ENCODE results near the gene KRT74. TPM values are rescaled to one million over a fixed set of nuclear protein-coding genes. Genes with fewer than 3 reads are reported as not detected.

The KRT74 gene
- total RNA-seq (2021; fragmentation: NEBNext Ultra II Directional; extraction: Animal tissue kit (Norgen Biotek cat#: 25700)) (not detected in 2 replicates), polyA plus RNA-seq (2011; rRNA removed) (not detected in 2 replicates), polyA minus RNA-seq (2011; rRNA and poly(A)+ RNA removed) (not detected in 2 replicates)
- polyA plus RNA-seq (2011; cell fraction: cytosol; rRNA removed): not detected
- not detected for polyA plus RNA-seq (2011; cell fraction: nucleus; rRNA removed)
- not detected in 4 replicates for polyA plus RNA-seq (2012, experiment 1 of 2)
- not detected for polyA plus RNA-seq (2012, experiment 2 of 2)
- not detected for polyA plus RNA-seq (2013, experiment 1 of 2)
- not detected for polyA plus RNA-seq (2013, experiment 2 of 2)
- not detected for polyA minus RNA-seq (2011; cell fraction: cytosol; rRNA and poly(A)+ RNA removed)
- not detected for polyA minus RNA-seq (2011; cell fraction: nucleus; rRNA and poly(A)+ RNA removed)
- long read RNA-seq, experiment 1: 0 reads
- long read RNA-seq, experiment 2: 0 reads

GRCh38 chr12:52573743-52574142 lies at the start of gene KRT74:
Gene KRT74 (minus strand): TSS chr12:52573843. CDS start chr12:52573777, 66 bp downstream.
- Histone ChIP-seq H2BK20ac (ENCODE audit: low read length) (no peak within 1 kb of the TSS), H4K8ac (ENCODE audit: extremely low read depth, insufficient read depth, low read length) (no peak within 1 kb of the TSS), H2BK5ac (ENCODE audit: low read depth, low read length) (no peak within 1 kb of the TSS), H2BK12ac (ENCODE audit: low read depth, low read length) (no peak within 1 kb of the TSS), H3K4me3 (ENCODE audit: extremely low read depth in 1 of 4, insufficient read depth in 2 of 4, low read depth in 3 of 4, low read length in 4 of 4) (no peak within 1 kb of the TSS), H3K9me3 (ENCODE audit: insufficient read depth in 2 of 2, low read depth in 1 of 2, low read length in 1 of 2) (no peaks in the 10 kb centered on the region), H2AFZ (ENCODE audit: low read length) (no peak within 1 kb of the TSS), H3K23ac (ENCODE audit: insufficient read length) (no peak within 1 kb of the TSS), H4K20me1 (replicated peaks in 1 of 2; ENCODE audit: control insufficient read depth in 1 of 2, insufficient read depth in 2 of 2, low read length in 2 of 2) (no peaks in the 10 kb centered on the region), H3K9ac (replicated peaks in 1 of 4; ENCODE audit: extremely low read depth in 1 of 4, low read depth in 3 of 4, low read length in 3 of 4) (no peak within 1 kb of the TSS), H2BK120ac (replicated peaks; ENCODE audit: low read depth, low read length) (no peak within 1 kb of the TSS), H3K56ac (replicated peaks; ENCODE audit: insufficient read length, low read depth, low read length) (no peak within 1 kb of the TSS), H4K91ac (replicated peaks; ENCODE audit: insufficient read length, low read length) (no peak within 1 kb of the TSS), H3K4ac (replicated peaks; ENCODE audit: insufficient read length, low read depth, low read length) (no peak within 1 kb of the TSS), H3K4me2 (ENCODE audit: insufficient read depth in 1 of 2, low read depth in 2 of 2, low read length in 2 of 2) (no peak within 1 kb of the TSS), H3K23me2 (ENCODE audit: low read depth, low read length) (no peaks in the 10 kb centered on the region), H3K4me1 (replicated peaks in 1 of 4; ENCODE audit: control insufficient read depth in 3 of 4, insufficient read depth in 4 of 4, low read length in 3 of 4) (no peaks in the 10 kb centered on the region), H3K18ac (ENCODE audit: extremely low read depth, low read length) (no peak within 1 kb of the TSS; the same call in 1 of the 2 replicates), H3K27me3 (replicated peaks in 1 of 4; ENCODE audit: control insufficient read depth in 3 of 4, extremely low read depth in 1 of 4, insufficient read depth in 3 of 4, low read length in 3 of 4) (no peaks in the 10 kb centered on the region; a peak in 2 of 7 replicates), H3K27ac (ENCODE audit: low read depth, low read length) (no peak within 1 kb of the TSS), H4K5ac (ENCODE audit: insufficient read length, low read depth, low read length) (no peak within 1 kb of the TSS), H3K14ac (ENCODE audit: insufficient read length) (no peak within 1 kb of the TSS), H2BK15ac (ENCODE audit: low read length) (no peak within 1 kb of the TSS), H2AK5ac (ENCODE audit: low read depth, low read length) (no peak within 1 kb of the TSS), H3K79me2 (ENCODE audit: control insufficient read depth in 1 of 2, insufficient read depth in 2 of 2, low read length in 2 of 2) (no peaks in the 10 kb centered on the region), H3K36me3 (ENCODE audit: control insufficient read depth in 2 of 4, insufficient read depth in 4 of 4, low read length in 3 of 4) (no peaks in the 10 kb centered on the region), H3K79me1 (ENCODE audit: low read depth, low read length) (no peaks in the 10 kb centered on the region)
- DNase-seq (ENCODE audit: low read depth in 1 of 2, low spot score in 2 of 2) (no peak), FAIRE-seq (no peak)
- CTCF ChIA-PET (ENCODE audit: partially characterized antibody): interaction anchor here (0.8 to 4.7 kb wide), 18 partner anchors 9 to 362 kb away, joined by 3 to 29 read pairs (median 4); no protein-coding TSS in a partner anchor
- WGBS, 2 experiments (ENCODE audit: extremely low coverage in 1 of 2, insufficient coverage in 1 of 2, insufficient read length in 1 of 2, insufficient replicate concordance in 2 of 2, low coverage in 1 of 2, low lambda C conversion rate in 2 of 2, missing lambda C conversion rate in 1 of 2): 93% methylated on average over 3 of the region's 3 CpGs; no CpG with 5 or more reads in 1 of the 2 experiments
- POLR2A ChIA-PET (ENCODE audit: partially characterized antibody): no interaction called here
- no peak for TF ChIP-seq ZNF274 (IDR thresholded peaks at IDR 0.05; ENCODE audit: borderline replicate concordance, extremely low read depth, low read length)
- TF ChIP-seq GTF2F1 (IDR thresholded peaks at IDR 0.05; ENCODE audit: borderline replicate concordance, low read depth, low read length): no peak
- no peak for TF ChIP-seq EP300 (IDR thresholded peaks at IDR 0.05; ENCODE audit: borderline replicate concordance in 1 of 2, low read depth in 2 of 2, low read length in 2 of 2)
- no peak for TF ChIP-seq EGR1 (IDR thresholded peaks at IDR 0.05; ENCODE audit: borderline replicate concordance, low read depth, low read length)
- TF ChIP-seq SIRT6 (IDR thresholded peaks at IDR 0.05; ENCODE audit: low read length): no peak
- no peak for TF ChIP-seq JUN (IDR thresholded peaks at IDR 0.05; ENCODE audit: low read depth, low read length)
- no peak for TF ChIP-seq CTCF (IDR thresholded peaks at IDR 0.05; ENCODE audit: control extremely low read depth in 1 of 3, insufficient read depth in 1 of 3, low read depth in 1 of 3, low read length in 3 of 3)
- TF ChIP-seq ASH2L (IDR thresholded peaks at IDR 0.05; ENCODE audit: low read length): no peak
- no peak for TF ChIP-seq RAD21 (IDR thresholded peaks at IDR 0.05 in 1 of 2, conservative IDR thresholded peaks at IDR 0.05 in 1 of 2; ENCODE audit: low read depth in 2 of 2, low read length in 2 of 2)
